Measurements from ENCODE around the gene NYNRIN. TPM values are rescaled to one million over a fixed set of nuclear protein-coding genes. Genes with fewer than 3 reads are reported as not detected.
A peak's percentile ranks its signal among the peaks of the same experiment; 100 is the strongest.
"Not testable (repeated sequence)": the region's sequence is repeated elsewhere in the genome, so short reads cannot be mapped to it uniquely, and the experiment has no call there.

Gene NYNRIN
- total RNA-seq, 1 donor from 2014 or later = 8.0 TPM

- Histone ChIP-seq H3K4me3 (peak overlapping the region; percentile 79), H3K27ac (replicated peaks) (peak overlapping the region; percentile 100), H3K27me3 (ENCODE audit: low read depth) (no peaks in the 10 kb centered on the region), H3K36me3 (peaks cover 44% of the 10 kb centered on the region), H3K9me3 (replicated peaks) (no peaks in the 10 kb centered on the region), H3K4me1 (peaks cover 64% of the 10 kb centered on the region)
- DNase-seq = no peak
- TF ChIP-seq, protein P1, sequence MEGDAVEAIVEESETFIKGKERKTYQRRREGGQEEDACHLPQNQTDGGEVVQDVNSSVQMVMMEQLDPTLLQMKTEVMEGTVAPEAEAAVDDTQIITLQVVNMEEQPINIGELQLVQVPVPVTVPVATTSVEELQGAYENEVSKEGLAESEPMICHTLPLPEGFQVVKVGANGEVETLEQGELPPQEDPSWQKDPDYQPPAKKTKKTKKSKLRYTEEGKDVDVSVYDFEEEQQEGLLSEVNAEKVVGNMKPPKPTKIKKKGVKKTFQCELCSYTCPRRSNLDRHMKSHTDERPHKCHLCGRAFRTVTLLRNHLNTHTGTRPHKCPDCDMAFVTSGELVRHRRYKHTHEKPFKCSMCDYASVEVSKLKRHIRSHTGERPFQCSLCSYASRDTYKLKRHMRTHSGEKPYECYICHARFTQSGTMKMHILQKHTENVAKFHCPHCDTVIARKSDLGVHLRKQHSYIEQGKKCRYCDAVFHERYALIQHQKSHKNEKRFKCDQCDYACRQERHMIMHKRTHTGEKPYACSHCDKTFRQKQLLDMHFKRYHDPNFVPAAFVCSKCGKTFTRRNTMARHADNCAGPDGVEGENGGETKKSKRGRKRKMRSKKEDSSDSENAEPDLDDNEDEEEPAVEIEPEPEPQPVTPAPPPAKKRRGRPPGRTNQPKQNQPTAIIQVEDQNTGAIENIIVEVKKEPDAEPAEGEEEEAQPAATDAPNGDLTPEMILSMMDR (IDR thresholded peaks at IDR 0.05; ENCODE audit: borderline replicate concordance) = no peak
- intact Hi-C loops (cut with micrococcal nuclease) = no loop called here
These were observed 43.1 kb downstream of the NYNRIN start for GRCh38 chr14:24441904-24442239.

DNA sequence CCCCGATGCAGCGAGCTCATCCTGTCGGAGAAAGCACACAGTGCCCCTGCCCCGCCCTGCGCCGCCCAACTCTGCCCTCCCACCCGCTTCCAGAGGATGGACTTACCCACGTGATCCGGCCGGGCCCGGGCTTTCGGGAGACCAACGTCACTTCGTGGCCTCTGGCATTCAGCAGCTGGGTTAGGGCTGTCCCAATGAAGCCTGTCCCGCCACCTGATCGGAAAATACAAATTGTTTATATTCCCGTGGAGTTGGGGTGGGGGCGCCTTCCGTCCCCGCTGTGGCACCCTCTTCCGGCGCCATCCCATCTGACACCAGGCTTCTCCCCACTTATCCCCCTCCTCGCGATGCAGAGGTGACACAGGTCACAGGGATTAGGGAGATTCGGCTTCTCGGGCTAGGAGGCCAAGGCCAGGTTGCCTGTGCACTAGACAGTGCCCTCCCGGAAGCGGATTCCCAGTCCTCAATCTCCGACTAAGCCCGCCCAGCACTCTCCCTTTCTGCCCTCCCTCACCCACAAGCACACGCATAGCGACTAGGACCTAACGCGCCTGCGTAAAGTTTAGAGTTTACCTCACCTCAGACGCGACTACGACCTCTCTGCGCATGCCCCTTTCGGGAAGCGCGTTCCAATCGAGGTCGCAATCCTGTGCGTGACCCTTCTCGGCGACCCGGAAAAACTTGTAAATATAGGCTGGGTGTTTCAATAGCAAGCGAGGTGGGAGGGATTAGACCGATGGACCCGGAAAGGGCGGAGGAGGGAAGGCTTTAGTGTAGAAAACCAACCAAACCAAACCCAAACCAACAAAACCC, 43.6 kb downstream of the NYNRIN start, which contains the start of gene SDR39U1:
Gene SDR39U1, minus strand, starts transcription at position 537 of the 813 bp plus-strand sequence. Its CDS starts 7 bp downstream, at position 530.
- Histone ChIP-seq H3K27ac (replicated peaks) (peak within 1 kb of the TSS; percentile 100), H3K27me3 (ENCODE audit: low read depth) (no peaks in the 10 kb centered on the region), H3K36me3 (peaks cover 38% of the 10 kb centered on the region), H3K4me1 (peaks cover 58% of the 10 kb centered on the region), H3K4me3 (peak within 1 kb of the TSS; percentile 79), H3K9me3 (replicated peaks) (no peaks in the 10 kb centered on the region)
- TF ChIP-seq, protein P1 (IDR thresholded peaks at IDR 0.05; ENCODE audit: borderline replicate concordance) = no peak
- peak; percentile 96 for DNase-seq
- intact Hi-C loops (cut with micrococcal nuclease) = no loop called here

GRCh38 chr14:24443053-24443665, 44.4 kb downstream of the NYNRIN start:
- Histone ChIP-seq H3K4me3 (peak overlapping the region; percentile 79), H3K9me3 (replicated peaks) (no peaks in the 10 kb centered on the region), H3K4me1 (peaks cover 51% of the 10 kb centered on the region), H3K36me3 (peaks cover 31% of the 10 kb centered on the region), H3K27me3 (ENCODE audit: low read depth) (no peaks in the 10 kb centered on the region), H3K27ac (replicated peaks) (peak overlapping the region; percentile 100)
- DNase-seq = no peak
- TF ChIP-seq, protein P1 (IDR thresholded peaks at IDR 0.05; ENCODE audit: borderline replicate concordance) = no peak
- intact Hi-C loops (cut with micrococcal nuclease) = no loop called here

DNA sequence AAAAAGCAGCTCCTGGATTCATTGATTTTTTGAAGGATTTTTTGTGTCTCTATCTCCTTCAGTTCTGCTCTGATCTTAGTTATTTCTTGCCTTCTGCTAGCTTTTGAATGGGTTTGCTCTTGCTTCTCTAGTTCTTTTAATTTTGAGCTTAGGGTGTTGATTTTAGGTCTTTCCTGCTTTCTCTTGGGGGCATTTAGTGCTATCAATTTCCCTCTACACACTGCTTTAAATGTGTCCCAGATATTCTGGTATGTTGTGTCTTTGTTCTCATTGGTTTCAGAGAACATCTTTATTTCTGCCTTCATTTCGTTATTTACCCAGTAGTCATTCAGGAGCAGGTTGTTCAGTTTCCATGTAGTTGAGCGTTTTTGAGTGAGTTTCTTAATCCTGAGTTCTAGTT, 52.0 kb downstream of the NYNRIN start:
- intact Hi-C loops (cut with micrococcal nuclease); H3K36me3 ChIP-seq; H3K9me3 ChIP-seq (replicated peaks); DNase-seq; H3K4me3 ChIP-seq; H3K27ac ChIP-seq (replicated peaks); H3K27me3 ChIP-seq (ENCODE audit: low read depth); H3K4me1 ChIP-seq: not testable (repeated sequence)

- Histone ChIP-seq H3K27me3 (ENCODE audit: low read depth) (no peaks in the 10 kb centered on the region), H3K36me3 (no peaks in the 10 kb centered on the region), H3K9me3 (replicated peaks) (no peaks in the 10 kb centered on the region), H3K4me1 (peaks cover 12% of the 10 kb centered on the region), H3K27ac (replicated peaks) (no peak overlapping the region), H3K4me3 (no peak overlapping the region)
- TF ChIP-seq, protein P1 (IDR thresholded peaks at IDR 0.05; ENCODE audit: borderline replicate concordance) = no peak
- intact Hi-C loops (cut with micrococcal nuclease) = no loop called here
- DNase-seq = no peak
These were observed 58.2 kb downstream of the NYNRIN start for GRCh38 chr14:24456980-24457379.

- no peaks in the 10 kb centered on the region for H3K27me3 ChIP-seq (ENCODE audit: low read depth)
- H3K4me1 ChIP-seq = peaks cover 12% of the 10 kb centered on the region
- no peak for DNase-seq
- H3K27ac ChIP-seq (replicated peaks) = no peak overlapping the region
- TF ChIP-seq, protein P1 (IDR thresholded peaks at IDR 0.05; ENCODE audit: borderline replicate concordance) = no peak
- H3K9me3 ChIP-seq (replicated peaks) = no peaks in the 10 kb centered on the region
- intact Hi-C loops (cut with micrococcal nuclease) = no loop called here
- no peaks in the 10 kb centered on the region for H3K36me3 ChIP-seq
- no peak overlapping the region for H3K4me3 ChIP-seq
These were observed 59.9 kb downstream of the NYNRIN start for GRCh38 chr14:24458736-24459135.
